GM13977 (cell line): ENCODE results near the gene PPM1H.

ENCODE experiments used
- DNase-seq: peaks from one replicate; pipeline ENCODE4 v3.0.0; 2012; ENCODE audit warnings: low spot score
- in situ Hi-C: fragments of 300-500 bp; cut with MboI; formaldehyde crosslinking; loops from one replicate; pipeline ENCODE4 v1.12.0; 2022; ENCODE audit warnings: low sequenced_read_pairs, low pct_unique_long_range_greater_than_20kb, mixed read lengths, inconsistent platforms; ENCODE audit not compliant: unreplicated experiment
- TF ChIP-seq, protein P1 (sequence below): IDR thresholded peaks from 2 replicates; pipeline ENCODE4 v1.5.1; 2012; ENCODE audit warnings: mild to moderate bottlenecking, control low read depth; ENCODE audit not compliant: insufficient read depth; ENCODE audit errors: extremely low read depth, missing control alignments

PPM1H gene

DNA sequence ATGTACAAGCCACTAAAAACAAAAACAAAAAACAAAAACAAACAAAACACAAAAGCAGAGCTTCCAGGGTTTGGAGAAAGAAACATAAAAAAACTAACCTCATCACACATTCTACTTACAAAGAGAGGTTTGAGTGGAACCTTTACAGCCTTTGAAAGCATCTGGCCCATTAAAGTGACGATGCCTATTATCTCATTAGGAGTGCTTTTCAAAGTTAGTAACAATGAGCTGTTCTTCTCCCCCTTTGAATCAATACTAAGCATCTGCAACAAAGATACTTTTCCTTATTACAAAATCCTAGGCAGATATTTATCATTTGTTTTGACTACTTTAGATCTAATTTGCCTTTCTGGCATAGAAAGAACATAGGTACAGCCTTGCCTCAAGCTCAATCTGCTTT, 217.3 kb downstream of the PPM1H start:
- no peak for DNase-seq
- in situ Hi-C loops, result no loop called here
- TF ChIP-seq, protein P1, sequence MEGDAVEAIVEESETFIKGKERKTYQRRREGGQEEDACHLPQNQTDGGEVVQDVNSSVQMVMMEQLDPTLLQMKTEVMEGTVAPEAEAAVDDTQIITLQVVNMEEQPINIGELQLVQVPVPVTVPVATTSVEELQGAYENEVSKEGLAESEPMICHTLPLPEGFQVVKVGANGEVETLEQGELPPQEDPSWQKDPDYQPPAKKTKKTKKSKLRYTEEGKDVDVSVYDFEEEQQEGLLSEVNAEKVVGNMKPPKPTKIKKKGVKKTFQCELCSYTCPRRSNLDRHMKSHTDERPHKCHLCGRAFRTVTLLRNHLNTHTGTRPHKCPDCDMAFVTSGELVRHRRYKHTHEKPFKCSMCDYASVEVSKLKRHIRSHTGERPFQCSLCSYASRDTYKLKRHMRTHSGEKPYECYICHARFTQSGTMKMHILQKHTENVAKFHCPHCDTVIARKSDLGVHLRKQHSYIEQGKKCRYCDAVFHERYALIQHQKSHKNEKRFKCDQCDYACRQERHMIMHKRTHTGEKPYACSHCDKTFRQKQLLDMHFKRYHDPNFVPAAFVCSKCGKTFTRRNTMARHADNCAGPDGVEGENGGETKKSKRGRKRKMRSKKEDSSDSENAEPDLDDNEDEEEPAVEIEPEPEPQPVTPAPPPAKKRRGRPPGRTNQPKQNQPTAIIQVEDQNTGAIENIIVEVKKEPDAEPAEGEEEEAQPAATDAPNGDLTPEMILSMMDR, result no peak

DNA sequence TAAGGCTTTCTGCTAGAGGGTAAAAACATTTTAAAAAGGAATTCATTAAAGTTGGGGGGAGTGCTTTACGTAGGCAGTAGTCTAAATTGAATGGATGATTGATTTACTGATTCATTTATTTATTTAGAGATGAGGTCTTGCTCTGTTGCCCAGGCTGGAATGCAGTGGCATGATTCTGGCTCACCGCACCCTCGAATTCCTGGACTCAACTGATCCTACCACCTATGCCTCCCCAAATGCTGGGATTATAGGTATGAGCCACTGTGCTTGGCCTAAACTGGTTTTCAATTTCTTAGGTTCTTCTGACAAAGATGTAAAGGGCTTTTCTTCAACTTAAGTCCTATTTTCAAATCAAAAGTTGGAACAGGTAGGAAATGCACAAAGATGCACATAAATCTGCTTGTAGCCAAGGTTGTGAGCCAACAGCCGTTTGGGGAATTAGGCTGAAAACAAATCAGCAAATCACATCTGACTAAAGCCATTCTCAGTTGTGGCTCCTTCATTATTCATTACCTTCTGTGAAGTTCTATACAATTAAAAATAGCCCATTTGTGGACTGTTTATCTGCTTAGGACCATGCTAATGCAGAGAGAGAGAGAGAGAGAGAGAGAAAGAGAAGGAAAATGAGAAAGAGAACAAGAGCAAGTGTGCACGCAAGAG, 218.0 kb downstream of the PPM1H start:
- TF ChIP-seq, protein P1, result no peak
- in situ Hi-C loops, result no loop called here
- no peak for DNase-seq

DNA sequence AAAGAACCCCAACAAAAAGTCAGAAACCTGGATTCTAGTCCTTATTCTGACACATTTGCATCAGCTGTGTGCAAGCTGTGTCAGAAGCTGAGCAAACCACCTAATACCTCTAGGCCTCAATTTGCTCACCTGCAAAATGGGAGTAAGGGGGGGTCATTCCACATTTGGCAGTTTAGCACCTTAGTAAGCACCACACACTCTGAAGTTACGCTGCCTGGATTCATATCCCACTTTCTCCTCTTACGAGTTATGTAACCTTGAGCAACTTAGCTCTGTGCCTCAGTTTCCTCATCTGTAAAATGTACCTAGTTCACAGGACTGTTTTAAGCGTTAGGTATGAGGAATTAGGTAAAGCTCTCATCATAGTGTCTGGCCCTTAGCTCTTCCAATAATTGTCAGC, 218.9 kb downstream of the PPM1H start:
- TF ChIP-seq, protein P1, result no peak
- DNase-seq, result no peak
- in situ Hi-C loops, result no loop called here

DNA sequence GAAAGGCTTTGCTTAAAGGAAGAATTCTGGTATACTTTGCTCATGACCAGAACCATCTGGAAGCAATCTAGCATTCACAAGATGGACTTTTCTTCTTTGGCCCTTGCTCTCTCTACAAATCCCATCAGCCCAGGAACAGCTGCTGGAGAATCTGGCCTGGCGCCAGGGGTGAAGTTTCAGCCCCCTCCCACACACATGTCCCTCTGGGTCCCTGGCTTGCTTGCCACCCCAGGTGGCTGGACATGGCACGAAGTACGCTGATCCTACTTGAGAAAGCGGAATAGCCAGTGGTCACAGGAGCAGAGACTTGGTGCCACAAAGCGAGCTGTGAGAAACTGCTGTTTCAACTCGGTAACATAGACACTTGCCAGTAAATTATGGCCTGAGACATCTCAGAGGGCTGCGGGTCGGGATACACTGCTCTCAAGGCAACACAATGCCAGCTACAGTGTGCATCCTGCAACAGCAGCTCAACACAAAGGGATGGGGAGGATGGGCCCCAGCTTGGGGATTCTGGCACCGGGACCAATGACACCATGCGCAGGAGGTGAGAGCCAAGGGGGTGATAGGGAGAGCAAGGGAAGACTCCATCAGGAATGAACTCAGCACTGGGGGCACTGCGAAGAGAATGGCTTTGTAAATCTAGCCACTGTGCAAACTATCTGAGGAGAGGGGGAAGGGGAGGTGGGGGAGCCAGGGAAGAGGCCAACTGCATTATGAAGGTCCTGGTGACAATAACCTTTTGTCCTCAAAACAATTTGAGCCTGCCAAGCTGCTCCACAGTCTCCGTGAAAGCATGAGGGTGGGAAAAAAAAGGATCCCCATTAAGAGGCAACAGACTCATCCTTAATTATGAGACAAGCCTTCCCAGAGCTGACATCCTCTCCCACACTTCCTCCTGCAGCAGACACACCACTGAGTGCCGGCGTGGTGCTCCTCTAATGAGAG, 219.9 kb downstream of the PPM1H start:
- TF ChIP-seq, protein P1, result no peak
- no peak for DNase-seq

DNA sequence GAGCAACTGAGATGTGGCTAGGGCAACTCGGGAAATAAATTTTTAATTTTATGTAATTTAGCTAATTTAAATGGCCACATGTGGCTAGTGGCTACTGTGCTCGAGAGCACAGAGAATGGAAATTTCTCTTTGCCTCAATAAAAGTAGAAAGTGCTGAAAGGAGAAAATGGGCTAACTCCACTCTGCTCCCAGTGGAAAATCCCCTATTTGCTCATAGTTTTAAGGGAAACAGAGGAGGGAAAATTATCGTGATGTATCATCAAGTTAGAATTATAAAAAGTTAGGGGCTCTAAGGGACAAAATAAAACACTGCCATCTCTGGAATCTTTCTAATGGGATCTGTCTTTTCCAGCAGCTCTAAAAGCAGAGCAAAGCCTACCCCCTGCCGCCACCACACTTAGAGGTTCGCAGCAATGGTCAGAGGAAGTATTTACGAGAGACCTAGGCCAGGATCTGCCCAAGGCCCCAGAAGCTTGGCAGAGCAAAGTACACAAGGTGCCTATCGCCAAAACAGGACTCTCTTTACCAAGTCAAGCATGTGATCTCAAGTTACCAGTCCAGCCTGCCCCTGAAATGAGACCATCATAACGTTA, 220.7 kb downstream of the PPM1H start:
- TF ChIP-seq, protein P1, result no peak
- DNase-seq, result no peak
- in situ Hi-C loops, result no loop called here

More for the DNA sequence above, 219.9 kb downstream of the PPM1H start:
- in situ Hi-C loops, result no loop called here

DNA sequence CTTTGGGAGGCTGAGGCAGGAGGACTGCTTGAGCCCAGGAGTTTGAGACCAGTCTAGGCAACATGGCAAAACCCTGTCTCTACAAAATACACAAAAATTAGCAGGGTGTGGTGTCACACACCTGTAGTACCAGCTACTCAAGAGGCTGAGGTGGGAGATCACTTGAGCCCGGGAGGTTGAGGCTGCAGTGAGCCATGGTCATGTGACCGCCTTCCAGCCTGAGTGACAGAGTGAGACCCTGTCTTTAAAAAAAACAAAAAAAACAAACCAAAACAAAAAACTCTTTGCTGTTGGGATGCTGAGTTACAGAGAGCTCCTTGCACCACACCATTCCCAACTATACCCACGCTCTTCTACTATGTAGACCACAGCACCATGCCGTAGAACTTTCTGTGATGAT, 221.2 kb downstream of the PPM1H start:
- no peak for DNase-seq
- in situ Hi-C loops, result no loop called here

More for the DNA sequence above, 221.2 kb downstream of the PPM1H start:
- TF ChIP-seq, protein P1, result no peak
